ENCODE data around the gene RNF213. TPM values are rescaled to one million over a fixed set of nuclear protein-coding genes. Genes with fewer than 3 reads are reported as not detected.

Gene RNF213
- total RNA-seq, 1 experiment from 2014 or later = 44.5 TPM

DNA sequence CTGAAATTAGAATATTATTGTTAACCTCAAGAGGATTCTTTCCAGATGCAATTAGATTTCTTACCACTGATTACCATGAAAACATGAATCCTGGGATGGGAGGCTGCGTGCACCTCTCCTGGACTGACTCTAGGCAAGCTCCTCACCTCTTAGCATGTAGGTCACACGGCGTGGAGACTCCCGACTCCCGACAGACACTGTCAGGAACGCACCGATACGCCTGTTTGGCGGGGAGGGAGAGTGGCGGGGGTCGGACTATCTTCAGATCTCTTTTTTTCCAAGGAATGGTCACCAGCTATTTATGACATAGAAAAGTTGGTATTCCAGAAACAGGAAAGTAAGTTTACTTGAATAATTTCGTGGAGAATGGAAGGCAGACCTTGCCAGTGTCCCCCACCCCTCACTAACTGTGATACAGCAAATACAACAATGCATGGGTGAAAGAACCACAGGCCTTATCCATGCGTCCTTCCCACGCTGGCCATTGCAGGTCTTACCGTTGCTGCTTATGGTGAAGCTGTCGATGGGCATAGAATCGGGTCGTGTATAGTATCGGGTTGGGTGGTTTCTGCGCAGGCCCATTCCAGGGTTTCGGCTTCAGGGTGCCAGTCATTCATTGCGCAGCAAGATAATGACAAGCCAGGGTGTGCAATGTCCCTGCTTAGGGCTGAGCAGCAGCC, 91.7 kb downstream of the RNF213 start:
- Histone ChIP-seq H3K9me3 (ENCODE audit: control insufficient read depth in 1 of 2, insufficient read depth in 1 of 2, low read depth in 1 of 2, low read length in 2 of 2) (no peaks in the 10 kb centered on the region), H4K20me1 (ENCODE audit: insufficient read depth) (no peaks in the 10 kb centered on the region), H3K4me3 (replicated peaks in 1 of 2; ENCODE audit: low read depth in 1 of 2, low read length in 2 of 2) (no peak overlapping the region), H3K27me3 (ENCODE audit: insufficient read depth, low read length) (no peaks in the 10 kb centered on the region), H3K9ac (ENCODE audit: low read length) (no peak overlapping the region), H3K4me1 (ENCODE audit: control insufficient read depth in 1 of 2, insufficient read depth in 2 of 2, low read length in 2 of 2) (no peaks in the 10 kb centered on the region), H3K36me3 (ENCODE audit: control insufficient read depth in 1 of 2, insufficient read depth in 2 of 2, low read length in 2 of 2) (peaks cover 7 to 12% of the 10 kb centered on the region in 2 experiments; a peak in 3 of 4 replicates), H2AFZ (ENCODE audit: low read depth, low read length, poor library complexity, severe bottlenecking) (no peak overlapping the region), H3K79me2 (ENCODE audit: insufficient read depth, low read length) (no peaks in the 10 kb centered on the region), H3K9me2 (ENCODE audit: insufficient read depth) (no peaks in the 10 kb centered on the region), H3K4me2 (ENCODE audit: low read length) (no peak overlapping the region), H3K27ac (ENCODE audit: low read depth, low read length) (no peak overlapping the region)
- POLR2A ChIA-PET = no interaction called here
- BruUV-seq (replicated peaks) = no TSS peak
- TF ChIP-seq EZH2phosphoT487 (IDR thresholded peaks at IDR 0.05; ENCODE audit: borderline replicate concordance) = no peak
- TF ChIP-seq, protein P1, sequence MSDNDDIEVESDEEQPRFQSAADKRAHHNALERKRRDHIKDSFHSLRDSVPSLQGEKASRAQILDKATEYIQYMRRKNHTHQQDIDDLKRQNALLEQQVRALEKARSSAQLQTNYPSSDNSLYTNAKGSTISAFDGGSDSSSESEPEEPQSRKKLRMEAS (IDR thresholded peaks at IDR 0.05) = no peak
- no peak for TF ChIP-seq TCF7L2 (IDR thresholded peaks at IDR 0.05; ENCODE audit: borderline replicate concordance, extremely low read depth, insufficient read depth, insufficient read length)
- no peak for TF ChIP-seq JUND (IDR thresholded peaks at IDR 0.05)
- no peak for TF ChIP-seq ZFX (IDR thresholded peaks at IDR 0.05)
- TF ChIP-seq POLR2AphosphoS5 (IDR thresholded peaks at IDR 0.05; ENCODE audit: low read depth, low read length) = no peak
- TF ChIP-seq ZNF274 (IDR thresholded peaks at IDR 0.05; ENCODE audit: low read depth, low read length) = no peak
- TF ChIP-seq POLR2A (IDR thresholded peaks at IDR 0.05; ENCODE audit: borderline replicate concordance, extremely low read depth, insufficient read depth, insufficient read length) = no peak
- no peak for TF ChIP-seq SP1 (IDR thresholded peaks at IDR 0.05; ENCODE audit: low read depth)
- CTCF ChIA-PET = no interaction called here
- no peak for DNase-seq (ENCODE audit: low read depth, low spot score)
- intact Hi-C loops (cut with micrococcal nuclease) = no loop called here
- no peak for ATAC-seq
- RAD21 ChIA-PET (ENCODE audit: low non-redundant PET in 1 of 2, low total read pairs in 2 of 2, uncharacterized antibody in 2 of 2, unreplicated experiment in 2 of 2) = no interaction called here

DNA sequence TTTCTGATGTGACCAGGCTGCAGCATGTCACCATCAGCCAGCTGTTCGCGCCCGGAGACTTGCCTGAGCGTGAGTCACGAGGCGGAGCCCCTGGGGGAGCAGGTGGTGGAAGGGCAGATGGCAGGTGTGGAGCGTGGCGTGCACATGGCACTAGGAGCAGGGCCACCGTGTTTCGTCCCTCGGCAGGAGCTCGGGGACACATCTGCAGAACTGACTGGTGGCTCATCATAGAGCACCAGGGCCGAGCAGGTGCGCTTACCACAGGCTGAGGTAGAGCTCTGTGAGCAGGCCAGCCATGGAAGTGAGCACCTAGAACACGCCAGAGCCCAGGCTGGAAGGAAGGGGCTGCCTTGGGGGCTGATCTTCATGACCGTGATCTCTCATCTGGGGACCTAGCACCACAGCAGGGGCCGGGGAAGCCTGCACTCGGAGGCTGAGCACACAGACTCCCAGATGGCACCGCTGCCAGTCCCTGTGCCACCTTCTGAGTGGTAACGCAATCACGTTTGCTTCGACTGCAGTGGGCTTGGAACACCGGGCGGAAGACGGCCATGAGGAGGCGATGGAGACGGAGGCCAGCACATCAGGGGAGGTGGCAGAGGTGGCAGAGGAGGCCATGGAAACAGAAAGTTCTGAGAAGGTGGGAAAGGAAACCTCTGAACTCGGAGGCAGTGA, 92.5 kb downstream of the RNF213 start:
- DNase-seq (ENCODE audit: low read depth, low spot score) = no peak
- POLR2A ChIA-PET = no interaction called here
- Histone ChIP-seq H3K4me1 (ENCODE audit: control insufficient read depth in 1 of 2, insufficient read depth in 2 of 2, low read length in 2 of 2) (no peaks in the 10 kb centered on the region), H3K9me3 (ENCODE audit: control insufficient read depth in 1 of 2, insufficient read depth in 1 of 2, low read depth in 1 of 2, low read length in 2 of 2) (no peaks in the 10 kb centered on the region), H3K27me3 (ENCODE audit: insufficient read depth, low read length) (no peaks in the 10 kb centered on the region), H3K9ac (ENCODE audit: low read length) (no peak overlapping the region), H3K27ac (ENCODE audit: low read depth, low read length) (no peak overlapping the region), H3K9me2 (ENCODE audit: insufficient read depth) (no peaks in the 10 kb centered on the region), H3K4me3 (replicated peaks in 1 of 2; ENCODE audit: low read depth in 1 of 2, low read length in 2 of 2) (no peak overlapping the region), H3K36me3 (ENCODE audit: control insufficient read depth in 1 of 2, insufficient read depth in 2 of 2, low read length in 2 of 2) (peaks cover 6 to 13% of the 10 kb centered on the region in 2 experiments; a peak in 3 of 4 replicates), H2AFZ (ENCODE audit: low read depth, low read length, poor library complexity, severe bottlenecking) (no peak overlapping the region), H3K4me2 (ENCODE audit: low read length) (no peak overlapping the region), H4K20me1 (ENCODE audit: insufficient read depth) (no peaks in the 10 kb centered on the region), H3K79me2 (ENCODE audit: insufficient read depth, low read length) (no peaks in the 10 kb centered on the region)
- RAD21 ChIA-PET (ENCODE audit: low non-redundant PET in 1 of 2, low total read pairs in 2 of 2, uncharacterized antibody in 2 of 2, unreplicated experiment in 2 of 2) = no interaction called here
- intact Hi-C loops (cut with micrococcal nuclease) = no loop called here
- ATAC-seq = no peak
- CTCF ChIA-PET = no interaction called here
- no TSS peak for BruUV-seq (replicated peaks)
- TF ChIP-seq ELF1 (IDR thresholded peaks at IDR 0.05; ENCODE audit: borderline replicate concordance, low read depth) (no peak), EZH2 (IDR thresholded peaks at IDR 0.05) (no peak), CBX3 (IDR thresholded peaks at IDR 0.05; ENCODE audit: low read depth) (no peak), RAD21 (IDR thresholded peaks at IDR 0.05; ENCODE audit: low read depth) (no peak), YY1 (IDR thresholded peaks at IDR 0.05; ENCODE audit: extremely low read depth, insufficient replicate concordance, low read depth, low read length) (no peak)
- TF ChIP-seq, protein P2, sequence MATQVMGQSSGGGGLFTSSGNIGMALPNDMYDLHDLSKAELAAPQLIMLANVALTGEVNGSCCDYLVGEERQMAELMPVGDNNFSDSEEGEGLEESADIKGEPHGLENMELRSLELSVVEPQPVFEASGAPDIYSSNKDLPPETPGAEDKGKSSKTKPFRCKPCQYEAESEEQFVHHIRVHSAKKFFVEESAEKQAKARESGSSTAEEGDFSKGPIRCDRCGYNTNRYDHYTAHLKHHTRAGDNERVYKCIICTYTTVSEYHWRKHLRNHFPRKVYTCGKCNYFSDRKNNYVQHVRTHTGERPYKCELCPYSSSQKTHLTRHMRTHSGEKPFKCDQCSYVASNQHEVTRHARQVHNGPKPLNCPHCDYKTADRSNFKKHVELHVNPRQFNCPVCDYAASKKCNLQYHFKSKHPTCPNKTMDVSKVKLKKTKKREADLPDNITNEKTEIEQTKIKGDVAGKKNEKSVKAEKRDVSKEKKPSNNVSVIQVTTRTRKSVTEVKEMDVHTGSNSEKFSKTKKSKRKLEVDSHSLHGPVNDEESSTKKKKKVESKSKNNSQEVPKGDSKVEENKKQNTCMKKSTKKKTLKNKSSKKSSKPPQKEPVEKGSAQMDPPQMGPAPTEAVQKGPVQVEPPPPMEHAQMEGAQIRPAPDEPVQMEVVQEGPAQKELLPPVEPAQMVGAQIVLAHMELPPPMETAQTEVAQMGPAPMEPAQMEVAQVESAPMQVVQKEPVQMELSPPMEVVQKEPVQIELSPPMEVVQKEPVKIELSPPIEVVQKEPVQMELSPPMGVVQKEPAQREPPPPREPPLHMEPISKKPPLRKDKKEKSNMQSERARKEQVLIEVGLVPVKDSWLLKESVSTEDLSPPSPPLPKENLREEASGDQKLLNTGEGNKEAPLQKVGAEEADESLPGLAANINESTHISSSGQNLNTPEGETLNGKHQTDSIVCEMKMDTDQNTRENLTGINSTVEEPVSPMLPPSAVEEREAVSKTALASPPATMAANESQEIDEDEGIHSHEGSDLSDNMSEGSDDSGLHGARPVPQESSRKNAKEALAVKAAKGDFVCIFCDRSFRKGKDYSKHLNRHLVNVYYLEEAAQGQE (IDR thresholded peaks at IDR 0.05; ENCODE audit: low read depth) = no peak
